IPS-20b (cell line): ENCODE measurements around the gene KLF3.

ENCODE experiments used
- H3K27ac ChIP-seq: one replicate; pipeline ENCODE4 v1.5.1; 2013; ENCODE audit warnings: low read length
- H3K27me3 ChIP-seq: 2 replicates; pipeline ENCODE4 v1.6.1; 2013; ENCODE audit warnings: mild to moderate bottlenecking, low read length, inconsistent platforms; ENCODE audit not compliant: insufficient read depth
- H3K36me3 ChIP-seq: 2 replicates; pipeline ENCODE4 v1.6.1; 2013; ENCODE audit warnings: low read depth, mild to moderate bottlenecking, inconsistent platforms, low read length, moderate library complexity; ENCODE audit not compliant: insufficient read depth
- H3K4me1 ChIP-seq: 2 replicates; pipeline ENCODE4 v1.6.1; 2013; ENCODE audit warnings: mild to moderate bottlenecking, control low read depth, inconsistent platforms, low read length, moderate library complexity; ENCODE audit not compliant: insufficient read depth
- H3K4me3 ChIP-seq: 2 replicates; pipeline ENCODE4 v1.5.1; 2013; ENCODE audit warnings: mild to moderate bottlenecking, low read length, inconsistent platforms
- H3K9ac ChIP-seq: 2 replicates; pipeline ENCODE4 v1.6.1; 2013; ENCODE audit warnings: low read depth, mild to moderate bottlenecking, inconsistent platforms, low read length, moderate library complexity
- H3K9me3 ChIP-seq: 2 replicates; pipeline ENCODE4 v1.6.1; 2013; ENCODE audit warnings: mild to moderate bottlenecking, low read depth, low read length, inconsistent platforms; ENCODE audit not compliant: insufficient read depth

The KLF3 gene

GRCh38 chr4:38734446-38734845, 70.4 kb downstream of the KLF3 start:
- Histone ChIP-seq H3K4me3 (no peak overlapping the region), H3K27ac (no peak overlapping the region), H3K36me3 (no peaks in the 10 kb centered on the region), H3K27me3 (no peaks in the 10 kb centered on the region), H3K9me3 (peaks cover 10% of the 10 kb centered on the region; the same call in 1 of the 2 replicates), H3K4me1 (no peaks in the 10 kb centered on the region), H3K9ac (no peak overlapping the region)

GRCh38 chr4:38734911-38735310, 70.9 kb downstream of the KLF3 start:
- no peaks in the 10 kb centered on the region for H3K36me3 ChIP-seq
- H3K4me1 ChIP-seq = no peaks in the 10 kb centered on the region
- no peak overlapping the region for H3K27ac ChIP-seq
- no peaks in the 10 kb centered on the region for H3K27me3 ChIP-seq
- no peak overlapping the region for H3K4me3 ChIP-seq
- H3K9me3 ChIP-seq = peaks cover 10% of the 10 kb centered on the region; the same call in 1 of the 2 replicates
- H3K9ac ChIP-seq = no peak overlapping the region

- Histone ChIP-seq H3K4me1 (no peaks in the 10 kb centered on the region), H3K4me3 (no peak overlapping the region), H3K36me3 (no peaks in the 10 kb centered on the region), H3K9ac (no peak overlapping the region), H3K9me3 (peaks cover 10% of the 10 kb centered on the region; the same call in 1 of the 2 replicates), H3K27me3 (no peaks in the 10 kb centered on the region), H3K27ac (no peak overlapping the region)
These were observed 71.9 kb downstream of the KLF3 start for GRCh38 chr4:38735870-38736269.

- no peak overlapping the region for H3K27ac ChIP-seq
- H3K4me1 ChIP-seq = no peaks in the 10 kb centered on the region
- no peak overlapping the region for H3K9ac ChIP-seq
- no peaks in the 10 kb centered on the region for H3K36me3 ChIP-seq
- no peaks in the 10 kb centered on the region for H3K27me3 ChIP-seq
- H3K4me3 ChIP-seq = no peak overlapping the region
- H3K9me3 ChIP-seq = no peaks in the 10 kb centered on the region
These were observed 75.2 kb downstream of the KLF3 start for GRCh38 chr4:38738940-38739803.

- H3K27ac ChIP-seq = no peak overlapping the region
- no peaks in the 10 kb centered on the region for H3K36me3 ChIP-seq
- no peaks in the 10 kb centered on the region for H3K27me3 ChIP-seq
- H3K4me1 ChIP-seq = no peaks in the 10 kb centered on the region
- no peak overlapping the region for H3K4me3 ChIP-seq
- H3K9me3 ChIP-seq = no peaks in the 10 kb centered on the region
- no peak overlapping the region for H3K9ac ChIP-seq
These were observed 76.3 kb downstream of the KLF3 start for GRCh38 chr4:38740303-38740702.

- no peak overlapping the region for H3K4me3 ChIP-seq
- H3K27me3 ChIP-seq = no peaks in the 10 kb centered on the region
These were observed 79.9 kb downstream of the KLF3 start for GRCh38 chr4:38743866-38744265.

GRCh38 chr4:38745881-38746280, 81.9 kb downstream of the KLF3 start:
- Histone ChIP-seq H3K9ac (no peak overlapping the region), H3K4me3 (no peak overlapping the region), H3K9me3 (no peaks in the 10 kb centered on the region; the same call in 1 of the 2 replicates), H3K27me3 (no peaks in the 10 kb centered on the region), H3K36me3 (no peaks in the 10 kb centered on the region), H3K4me1 (no peaks in the 10 kb centered on the region), H3K27ac (no peak overlapping the region)

More at GRCh38 chr4:38743866-38744265, 79.9 kb downstream of the KLF3 start:
- Histone ChIP-seq H3K4me1 (no peaks in the 10 kb centered on the region), H3K9ac (no peak overlapping the region), H3K36me3 (no peaks in the 10 kb centered on the region), H3K27ac (no peak overlapping the region), H3K9me3 (no peaks in the 10 kb centered on the region; the same call in 1 of the 2 replicates)

GRCh38 chr4:38747629-38748028, 83.6 kb downstream of the KLF3 start:
- Histone ChIP-seq H3K36me3 (no peaks in the 10 kb centered on the region), H3K27ac (no peak overlapping the region), H3K9me3 (no peaks in the 10 kb centered on the region; the same call in 1 of the 2 replicates), H3K4me1 (peaks cover 6% of the 10 kb centered on the region; the same call in 1 of the 2 replicates), H3K4me3 (no peak overlapping the region), H3K27me3 (no peaks in the 10 kb centered on the region), H3K9ac (no peak overlapping the region)

- no peaks in the 10 kb centered on the region for H3K27me3 ChIP-seq
- no peaks in the 10 kb centered on the region; the same call in 1 of the 2 replicates for H3K9me3 ChIP-seq
- no peak overlapping the region for H3K4me3 ChIP-seq
- H3K36me3 ChIP-seq = no peaks in the 10 kb centered on the region
- peaks cover 7% of the 10 kb centered on the region; the same call in 1 of the 2 replicates for H3K4me1 ChIP-seq
- no peak overlapping the region for H3K27ac ChIP-seq
- H3K9ac ChIP-seq = no peak overlapping the region
These were observed 85.3 kb downstream of the KLF3 start for GRCh38 chr4:38749336-38749735.
